Smooth muscle cell (in vitro differentiated cells): Measurements from ENCODE around the gene MECP2. TPM values are rescaled to one million over a fixed set of nuclear protein-coding genes. Genes with fewer than 3 reads are reported as not detected.
A peak's percentile ranks its signal among the peaks of the same experiment; 100 is the strongest.

Experiments used
- DNase-seq: peaks from one replicate; lab custom pipeline; 2025; ENCODE audit not compliant: unreplicated experiment; lab: John Stamatoyannopoulos, UW
- H2AFZ ChIP-seq: fragments of 200-600 bp; sonication (generic); 2 replicates; pipeline ENCODE4 v1.6.0; 2016; ENCODE audit warnings: antibody characterized with exemption, low read depth, mild to moderate bottlenecking
- H3F3A ChIP-seq: fragments of 200-600 bp; sonication (generic); 2 replicates; pipeline ENCODE4 v1.6.0; 2017; ENCODE audit warnings: antibody characterized with exemption, low read depth
- H3K27ac ChIP-seq: fragments of 200-600 bp; sonication (generic); 2 replicates; pipeline ENCODE4 v1.5.1; 2016; ENCODE audit warnings: low read depth, mild to moderate bottlenecking
- H3K27me3 ChIP-seq: fragments of 200-600 bp; sonication (generic); 2 replicates; pipeline ENCODE4 v1.6.1; 2016; ENCODE audit warnings: low read depth, mild to moderate bottlenecking
- H3K36me3 ChIP-seq: fragments of 200-600 bp; sonication (generic); 2 replicates; pipeline ENCODE4 v1.5.1; 2016; ENCODE audit warnings: low read depth
- H3K4me1 ChIP-seq: fragments of 200-600 bp; sonication (generic); 2 replicates; pipeline ENCODE4 v1.5.1; 2016; ENCODE audit warnings: low read depth
- H3K4me2 ChIP-seq: fragments of 200-600 bp; sonication (generic); 2 replicates; pipeline ENCODE4 v1.6.0; 2016; ENCODE audit warnings: mild to moderate bottlenecking
- H3K4me3 ChIP-seq: fragments of 200-600 bp; sonication (generic); 2 replicates; pipeline ENCODE4 v1.5.1; 2016; ENCODE audit warnings: mild to moderate bottlenecking
- H3K79me2 ChIP-seq: fragments of 200-600 bp; sonication (generic); 2 replicates; pipeline ENCODE4 v1.6.0; 2016; ENCODE audit warnings: low read depth, mild to moderate bottlenecking
- H3K9ac ChIP-seq: fragments of 200-600 bp; sonication (generic); 2 replicates; pipeline ENCODE4 v1.6.0; 2016; ENCODE audit warnings: low read depth
- H3K9me3 ChIP-seq: fragments of 200-600 bp; sonication (generic); replicated peaks from 2 replicates; pipeline ENCODE4 v1.5.1; 2016; ENCODE audit warnings: low read depth
- H4K20me1 ChIP-seq: fragments of 200-600 bp; sonication (generic); 2 replicates; pipeline ENCODE4 v1.6.0; 2016; ENCODE audit warnings: low read depth
- WGBS: methylation state at CpG from one replicate; pipeline ENCODE4 v1.1.7; 2016; ENCODE audit warnings: low lambda C conversion rate; 5-methylcytosine and 5-hydroxymethylcytosine counted together
- polyA plus RNA-seq: library from polyadenylated mRNA; unstranded; fragments of >200 nt; fragmentation: Nextera tagmentation; extraction: Ambion mirVana; gene quantifications from 2 replicates; pipeline ENCODE4 v1.2.1, GENCODE V29; 2016
- total RNA-seq: library from RNA; depleted of rRNA; stranded (reverse); fragments of >200 nt; gene quantifications from 2 replicates; pipeline ENCODE4 v1.2.3, GENCODE V29; 2014
- TF ChIP-seq, protein P1 (sequence below): fragments of 200-600 bp; sonication (generic); IDR thresholded peaks from 2 replicates; pipeline ENCODE4 v1.5.1; 2017; ENCODE audit warnings: borderline replicate concordance, mild to moderate bottlenecking, antibody characterized with exemption; ENCODE audit not compliant: insufficient read depth, poor library complexity, severe bottlenecking

MECP2 gene
- total and polyA plus RNA-seq, 2 experiments from 2014 or later, result 11.9 to 13.1 TPM

- Histone ChIP-seq H3K36me3 (no peaks in the 10 kb centered on the region), H3K9me3 (no peaks in the 10 kb centered on the region), H3K27ac (no peak overlapping the region), H3F3A (no peaks in the 10 kb centered on the region), H3K4me1 (no peaks in the 10 kb centered on the region), H3K27me3 (no peaks in the 10 kb centered on the region), H3K9ac (no peak overlapping the region), H3K79me2 (peaks cover 42% of the 10 kb centered on the region), H3K4me2 (no peak overlapping the region), H3K4me3 (no peak overlapping the region), H4K20me1 (peaks cover 80% of the 10 kb centered on the region), H2AFZ (no peak overlapping the region)
- TF ChIP-seq, protein P1, sequence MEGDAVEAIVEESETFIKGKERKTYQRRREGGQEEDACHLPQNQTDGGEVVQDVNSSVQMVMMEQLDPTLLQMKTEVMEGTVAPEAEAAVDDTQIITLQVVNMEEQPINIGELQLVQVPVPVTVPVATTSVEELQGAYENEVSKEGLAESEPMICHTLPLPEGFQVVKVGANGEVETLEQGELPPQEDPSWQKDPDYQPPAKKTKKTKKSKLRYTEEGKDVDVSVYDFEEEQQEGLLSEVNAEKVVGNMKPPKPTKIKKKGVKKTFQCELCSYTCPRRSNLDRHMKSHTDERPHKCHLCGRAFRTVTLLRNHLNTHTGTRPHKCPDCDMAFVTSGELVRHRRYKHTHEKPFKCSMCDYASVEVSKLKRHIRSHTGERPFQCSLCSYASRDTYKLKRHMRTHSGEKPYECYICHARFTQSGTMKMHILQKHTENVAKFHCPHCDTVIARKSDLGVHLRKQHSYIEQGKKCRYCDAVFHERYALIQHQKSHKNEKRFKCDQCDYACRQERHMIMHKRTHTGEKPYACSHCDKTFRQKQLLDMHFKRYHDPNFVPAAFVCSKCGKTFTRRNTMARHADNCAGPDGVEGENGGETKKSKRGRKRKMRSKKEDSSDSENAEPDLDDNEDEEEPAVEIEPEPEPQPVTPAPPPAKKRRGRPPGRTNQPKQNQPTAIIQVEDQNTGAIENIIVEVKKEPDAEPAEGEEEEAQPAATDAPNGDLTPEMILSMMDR, result no peak
- 68% methylated on average over 1 of the region's 1 CpG for WGBS
- no peak for DNase-seq
Measured at GRCh38 chrX:154057791-154058190, 39.7 kb downstream of the MECP2 start.

- H3K4me1 ChIP-seq, result no peaks in the 10 kb centered on the region
- TF ChIP-seq, protein P1, result no peak
- no peaks in the 10 kb centered on the region for H3K27me3 ChIP-seq
- no peak overlapping the region for H3K27ac ChIP-seq
- H3F3A ChIP-seq, result no peaks in the 10 kb centered on the region
- no peak overlapping the region for H3K4me2 ChIP-seq
- H3K9ac ChIP-seq, result no peak overlapping the region
- no peak for DNase-seq
- no peaks in the 10 kb centered on the region for H3K9me3 ChIP-seq
- peaks cover 35% of the 10 kb centered on the region for H3K79me2 ChIP-seq
- no peak overlapping the region for H2AFZ ChIP-seq
- H3K4me3 ChIP-seq, result no peak overlapping the region
- H3K36me3 ChIP-seq, result no peaks in the 10 kb centered on the region
- 73% methylated on average over 8 of the region's 8 CpGs for WGBS
- H4K20me1 ChIP-seq, result peaks cover 73% of the 10 kb centered on the region
Measured at GRCh38 chrX:154056770-154057241, 40.7 kb downstream of the MECP2 start.

- Histone ChIP-seq H3K27me3 (no peaks in the 10 kb centered on the region), H3K27ac (no peak overlapping the region), H3K4me2 (no peak overlapping the region), H3F3A (no peaks in the 10 kb centered on the region), H4K20me1 (peaks cover 29% of the 10 kb centered on the region), H3K4me1 (peaks cover 5% of the 10 kb centered on the region), H3K9ac (no peak overlapping the region), H2AFZ (no peak overlapping the region), H3K79me2 (peaks cover 33% of the 10 kb centered on the region), H3K4me3 (no peak overlapping the region), H3K9me3 (no peaks in the 10 kb centered on the region), H3K36me3 (no peaks in the 10 kb centered on the region)
- no peak for DNase-seq
- TF ChIP-seq, protein P1, result peak; percentile 52
- whole genome bisulfite sequencing, result 44% methylated on average over 8 of the region's 8 CpGs
Measured at GRCh38 chrX:154051201-154051810, 46.2 kb downstream of the MECP2 start.

DNA sequence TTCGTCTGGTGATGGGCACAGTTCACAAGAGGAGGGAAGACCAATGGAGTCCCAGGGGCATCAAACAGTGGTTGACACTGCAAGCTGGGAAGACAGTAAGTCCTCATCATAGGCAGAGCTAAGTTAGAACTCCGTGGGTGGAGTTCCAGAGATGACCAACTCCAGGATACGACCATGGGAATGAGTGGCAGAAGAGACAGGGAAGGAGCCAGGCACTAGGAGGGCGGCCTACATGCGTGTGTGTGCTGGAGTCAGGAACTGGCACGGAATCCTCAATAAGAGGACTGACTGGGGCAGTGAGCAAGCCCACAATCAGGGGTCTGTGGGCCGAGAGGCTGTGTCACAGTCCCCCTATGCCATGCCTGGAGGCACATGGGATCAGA, 47.4 kb downstream of the MECP2 start:
- Histone ChIP-seq H2AFZ (no peak overlapping the region), H3K36me3 (no peaks in the 10 kb centered on the region), H3K4me1 (peaks cover 9% of the 10 kb centered on the region), H3K79me2 (peaks cover 23% of the 10 kb centered on the region), H3K9me3 (no peaks in the 10 kb centered on the region), H3K9ac (no peak overlapping the region), H4K20me1 (peaks cover 19% of the 10 kb centered on the region), H3K27me3 (no peaks in the 10 kb centered on the region), H3K4me3 (no peak overlapping the region), H3F3A (no peaks in the 10 kb centered on the region), H3K27ac (no peak overlapping the region), H3K4me2 (no peak overlapping the region)
- DNase-seq, result no peak
- TF ChIP-seq, protein P1, result no peak
- WGBS, result 65% methylated on average over 7 of the region's 7 CpGs
